DND-41 (cell line): ENCODE results near the gene POLR2E.

Experiments
- ATAC-seq: fragments of 200-7000 bp; cut with Tn5 transposase; 3 replicates; pipeline ENCODE4 v1.9.1; 2021; ENCODE audit warnings: low read depth; ENCODE audit not compliant: insufficient read depth
- DNase-seq: peaks from one replicate; pipeline ENCODE4 v3.0.0-alpha.2; 2020
- H2AFZ ChIP-seq: 2 replicates; pipeline ENCODE4 v1.6.0; 2012; ENCODE audit warnings: low read depth, low read length
- H3K27ac ChIP-seq: 2 replicates; pipeline ENCODE4 v1.5.1; 2012; ENCODE audit warnings: low read length, inconsistent platforms
- H3K27me3 ChIP-seq: fragments of 200-600 bp; sonication (generic); 2 replicates; pipeline ENCODE4 v1.6.0; 2012; ENCODE audit warnings: low read length, mild to moderate bottlenecking, inconsistent platforms; ENCODE audit not compliant: insufficient read depth, poor library complexity
- H3K36me3 ChIP-seq: 2 replicates; pipeline ENCODE4 v1.5.1; 2012; ENCODE audit warnings: low read length, inconsistent platforms; ENCODE audit not compliant: insufficient read depth
- H3K4me1 ChIP-seq: 2 replicates; pipeline ENCODE4 v1.5.1; 2012; ENCODE audit warnings: mild to moderate bottlenecking, low read length; ENCODE audit not compliant: insufficient read depth
- H3K4me2 ChIP-seq: 2 replicates; pipeline ENCODE4 v1.6.0; 2012; ENCODE audit warnings: mild to moderate bottlenecking, moderate library complexity, low read length, inconsistent platforms; ENCODE audit not compliant: insufficient read depth
- H3K4me3 ChIP-seq, 2 experiments: fragments of 200-600 bp in 1 of 2; shearing (Covaris generic) in 1 of 2; 2 replicates each; pipeline ENCODE4 v1.5.1; 2012 to 2016; ENCODE audit warnings: inconsistent platforms in 2 of 2, low read length in 2 of 2, mild to moderate bottlenecking in 2 of 2, low read depth in 1 of 2, moderate library complexity in 1 of 2
- H3K79me2 ChIP-seq: 2 replicates; pipeline ENCODE4 v1.6.0; 2012; ENCODE audit warnings: low read length, inconsistent platforms; ENCODE audit not compliant: insufficient read depth
- H3K9ac ChIP-seq: 2 replicates; pipeline ENCODE4 v1.6.0; 2012; ENCODE audit warnings: low read depth, mild to moderate bottlenecking, inconsistent platforms, low read length, moderate library complexity
- H3K9me3 ChIP-seq: 2 replicates; pipeline ENCODE4 v1.5.1; 2012; ENCODE audit warnings: low read length, moderate library complexity, mild to moderate bottlenecking, inconsistent platforms; ENCODE audit not compliant: insufficient read depth, severe bottlenecking
- H4K20me1 ChIP-seq: 2 replicates; pipeline ENCODE4 v1.6.0; 2012; ENCODE audit warnings: low read length; ENCODE audit not compliant: insufficient read depth
- EZH2 ChIP-seq: IDR thresholded peaks from 3 replicates; pipeline ENCODE4 v1.6.1; 2012; ENCODE audit warnings: borderline replicate concordance, low read depth, mild to moderate bottlenecking, moderate library complexity, low read length, inconsistent platforms; ENCODE audit not compliant: severe bottlenecking
- TF ChIP-seq, protein P1 (sequence below): IDR thresholded peaks from 2 replicates; pipeline ENCODE4 v1.5.1; 2012; ENCODE audit warnings: borderline replicate concordance, low read length, moderate library complexity, mild to moderate bottlenecking; ENCODE audit not compliant: poor library complexity, severe bottlenecking; ENCODE audit errors: extremely low read depth

The POLR2E gene

DNA sequence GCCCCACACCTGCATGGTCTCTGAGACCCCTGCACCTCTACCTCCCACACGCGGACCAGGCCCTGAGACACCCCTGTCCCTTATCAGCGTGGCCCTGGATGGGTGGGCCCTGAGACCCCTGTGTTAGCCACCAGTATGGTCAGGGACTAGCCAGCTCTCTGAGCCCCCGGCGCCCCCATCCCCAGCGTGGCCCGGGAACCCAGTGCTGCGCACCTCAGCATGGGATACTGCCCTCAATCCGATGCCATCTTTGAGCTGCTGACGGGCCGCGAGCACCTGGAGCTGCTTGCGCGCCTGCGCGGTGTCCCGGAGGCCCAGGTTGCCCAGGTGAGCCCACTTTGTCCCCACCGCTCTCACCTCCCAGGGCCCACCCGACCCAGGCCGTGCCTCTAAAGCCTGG, 33.2 kb downstream of the POLR2E start:
- Histone ChIP-seq H4K20me1 (no peaks in the 10 kb centered on the region), H3K4me3 (no peak overlapping the region), H3K4me1 (peaks cover 27% of the 10 kb centered on the region), H2AFZ (no peak overlapping the region), H3K27ac (no peak overlapping the region), H3K9ac (no peak overlapping the region), H3K4me2 (no peak overlapping the region), H3K79me2 (peaks cover 7% of the 10 kb centered on the region), H3K27me3 (no peaks in the 10 kb centered on the region), H3K9me3 (peaks cover 20% of the 10 kb centered on the region), H3K36me3 (peaks cover 17% of the 10 kb centered on the region)
- DNase-seq, result no peak
- ATAC-seq, result no peak
- TF ChIP-seq, protein P1, sequence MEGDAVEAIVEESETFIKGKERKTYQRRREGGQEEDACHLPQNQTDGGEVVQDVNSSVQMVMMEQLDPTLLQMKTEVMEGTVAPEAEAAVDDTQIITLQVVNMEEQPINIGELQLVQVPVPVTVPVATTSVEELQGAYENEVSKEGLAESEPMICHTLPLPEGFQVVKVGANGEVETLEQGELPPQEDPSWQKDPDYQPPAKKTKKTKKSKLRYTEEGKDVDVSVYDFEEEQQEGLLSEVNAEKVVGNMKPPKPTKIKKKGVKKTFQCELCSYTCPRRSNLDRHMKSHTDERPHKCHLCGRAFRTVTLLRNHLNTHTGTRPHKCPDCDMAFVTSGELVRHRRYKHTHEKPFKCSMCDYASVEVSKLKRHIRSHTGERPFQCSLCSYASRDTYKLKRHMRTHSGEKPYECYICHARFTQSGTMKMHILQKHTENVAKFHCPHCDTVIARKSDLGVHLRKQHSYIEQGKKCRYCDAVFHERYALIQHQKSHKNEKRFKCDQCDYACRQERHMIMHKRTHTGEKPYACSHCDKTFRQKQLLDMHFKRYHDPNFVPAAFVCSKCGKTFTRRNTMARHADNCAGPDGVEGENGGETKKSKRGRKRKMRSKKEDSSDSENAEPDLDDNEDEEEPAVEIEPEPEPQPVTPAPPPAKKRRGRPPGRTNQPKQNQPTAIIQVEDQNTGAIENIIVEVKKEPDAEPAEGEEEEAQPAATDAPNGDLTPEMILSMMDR, result no peak
- TF ChIP-seq EZH2, result no peak

DNA sequence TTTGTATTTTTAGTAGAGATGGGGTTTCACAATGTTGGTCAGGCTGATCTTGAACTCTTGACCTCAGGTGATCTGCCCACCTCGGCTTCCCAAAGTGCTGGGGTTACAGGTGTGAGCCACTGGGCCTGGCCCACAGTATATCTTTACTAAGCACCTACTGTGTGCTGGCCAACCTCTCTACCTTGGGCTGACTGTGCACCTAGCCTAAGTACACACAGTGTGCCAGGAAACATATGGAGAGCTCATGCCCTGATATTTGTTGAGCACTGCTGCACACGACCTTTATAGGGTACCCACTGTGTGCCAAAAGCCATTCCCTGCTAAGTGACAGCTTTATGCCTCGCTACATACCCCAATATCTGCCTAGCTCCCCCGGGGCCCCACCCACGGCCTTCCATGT, 34.5 kb downstream of the POLR2E start:
- H4K20me1 ChIP-seq, result no peaks in the 10 kb centered on the region
- H3K9ac ChIP-seq, result no peak overlapping the region
- H2AFZ ChIP-seq, result no peak overlapping the region
- H3K36me3 ChIP-seq, result peaks cover 30% of the 10 kb centered on the region
- H3K9me3 ChIP-seq, result peaks cover 33% of the 10 kb centered on the region
- no peak overlapping the region for H3K4me2 ChIP-seq
- DNase-seq (no peak), ATAC-seq (no peak)
- H3K79me2 ChIP-seq, result no peaks in the 10 kb centered on the region
- H3K4me3 ChIP-seq, result no peak overlapping the region
- H3K27ac ChIP-seq, result no peak overlapping the region
- H3K27me3 ChIP-seq, result no peaks in the 10 kb centered on the region
- TF ChIP-seq, protein P1, result no peak
- TF ChIP-seq EZH2, result no peak
- peaks cover 15% of the 10 kb centered on the region for H3K4me1 ChIP-seq

DNA sequence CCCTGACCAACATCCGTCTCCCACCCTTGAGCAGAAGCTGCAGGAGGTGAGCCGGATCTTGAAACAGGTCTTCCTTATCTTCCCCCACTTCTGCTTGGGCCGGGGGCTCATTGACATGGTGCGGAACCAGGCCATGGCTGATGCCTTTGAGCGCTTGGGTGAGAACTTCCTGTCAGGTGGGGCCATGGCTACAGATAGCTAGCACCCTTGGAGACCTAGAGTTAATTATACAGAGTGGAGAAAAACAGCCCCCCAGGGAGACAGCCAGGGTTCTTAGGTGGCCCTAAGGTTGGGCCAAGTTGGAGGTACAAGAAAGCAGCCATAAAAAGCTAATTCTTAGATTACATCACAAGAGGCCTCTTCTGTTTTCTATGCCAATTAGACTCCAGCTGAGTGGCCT, 37.1 kb downstream of the POLR2E start:
- peaks cover 45% of the 10 kb centered on the region for H3K36me3 ChIP-seq
- H3K27ac ChIP-seq, result no peak overlapping the region
- H3K4me2 ChIP-seq, result no peak overlapping the region

More for the DNA sequence above, 37.1 kb downstream of the POLR2E start:
- no peak overlapping the region for H2AFZ ChIP-seq
- peaks cover 35% of the 10 kb centered on the region for H3K9me3 ChIP-seq
- H3K79me2 ChIP-seq, result no peaks in the 10 kb centered on the region
- H3K4me1 ChIP-seq, result no peaks in the 10 kb centered on the region
- H4K20me1 ChIP-seq, result no peaks in the 10 kb centered on the region
- no peaks in the 10 kb centered on the region for H3K27me3 ChIP-seq
- H3K9ac ChIP-seq, result no peak overlapping the region
- H3K4me3 ChIP-seq, result no peak overlapping the region
- no peak for DNase-seq
- ATAC-seq, result no peak
- TF ChIP-seq, protein P1, result no peak
- TF ChIP-seq EZH2, result no peak
